ENCODE data around the gene STAP2. TPM values are rescaled to one million over a fixed set of nuclear protein-coding genes. Genes with fewer than 3 reads are reported as not detected.

STAP2 gene
- total RNA-seq, 4 donors from 2014 or later: 1.5 to 2.9 (median 1.8) TPM

GRCh38 chr19:4363571-4364304, 25.1 kb upstream of the STAP2 start:
- TF ChIP-seq CTCF (IDR thresholded peaks at IDR 0.05; ENCODE audit: low read depth): no peak

- no peak for TF ChIP-seq CTCF (IDR thresholded peaks at IDR 0.05; ENCODE audit: low read depth)
Measured at GRCh38 chr19:4362831-4363545, 24.4 kb upstream of the STAP2 start.

GRCh38 chr19:4362101-4362828, 23.6 kb upstream of the STAP2 start:
- TF ChIP-seq CTCF (IDR thresholded peaks at IDR 0.05; ENCODE audit: low read depth): no peak

DNA sequence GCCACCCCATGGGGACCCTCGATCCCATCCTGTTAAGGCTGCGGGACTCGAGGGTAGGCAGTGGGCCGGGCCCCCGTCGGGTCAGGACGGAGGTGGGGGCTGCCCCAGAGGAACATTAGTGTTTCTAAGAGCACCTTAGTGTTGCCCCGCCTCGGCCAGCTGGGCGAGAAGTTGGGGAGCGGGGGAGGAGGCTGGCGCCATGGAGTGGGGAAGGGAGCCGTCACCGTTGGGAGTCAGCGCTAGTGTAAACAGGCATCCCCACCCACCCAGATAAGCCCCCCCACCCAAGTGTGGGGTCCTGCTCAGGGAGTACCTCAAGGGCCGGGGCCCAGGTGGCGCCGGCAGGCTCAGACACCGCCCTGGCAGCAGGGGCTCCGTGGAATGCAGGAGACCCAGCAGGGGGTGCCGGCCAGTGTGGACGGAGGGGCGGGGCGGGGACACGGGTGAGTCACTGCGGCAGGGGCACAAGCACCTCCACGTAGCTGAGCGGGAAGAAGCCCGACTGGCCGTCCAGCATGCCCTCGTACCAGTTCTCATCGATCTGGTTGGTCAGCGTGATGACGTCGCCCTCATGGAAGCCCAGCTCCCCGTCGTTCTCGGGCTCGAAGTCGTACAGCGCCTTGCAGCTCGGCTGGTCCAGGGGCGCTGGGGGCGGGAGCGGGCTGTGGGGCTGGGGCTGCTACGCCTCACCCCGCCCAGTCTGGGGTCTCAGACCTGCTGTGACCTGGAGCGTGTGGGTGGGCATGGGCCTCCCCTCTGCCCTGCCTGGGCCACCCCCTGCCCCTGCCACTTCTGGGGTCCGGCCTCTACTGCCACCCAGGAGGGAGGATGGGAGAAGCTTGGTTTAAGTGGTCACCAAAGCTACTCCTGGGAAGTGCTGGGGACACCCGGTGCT, 22.8 kb upstream of the STAP2 start:
- TF ChIP-seq CTCF (IDR thresholded peaks at IDR 0.05; ENCODE audit: low read depth): no peak

DNA sequence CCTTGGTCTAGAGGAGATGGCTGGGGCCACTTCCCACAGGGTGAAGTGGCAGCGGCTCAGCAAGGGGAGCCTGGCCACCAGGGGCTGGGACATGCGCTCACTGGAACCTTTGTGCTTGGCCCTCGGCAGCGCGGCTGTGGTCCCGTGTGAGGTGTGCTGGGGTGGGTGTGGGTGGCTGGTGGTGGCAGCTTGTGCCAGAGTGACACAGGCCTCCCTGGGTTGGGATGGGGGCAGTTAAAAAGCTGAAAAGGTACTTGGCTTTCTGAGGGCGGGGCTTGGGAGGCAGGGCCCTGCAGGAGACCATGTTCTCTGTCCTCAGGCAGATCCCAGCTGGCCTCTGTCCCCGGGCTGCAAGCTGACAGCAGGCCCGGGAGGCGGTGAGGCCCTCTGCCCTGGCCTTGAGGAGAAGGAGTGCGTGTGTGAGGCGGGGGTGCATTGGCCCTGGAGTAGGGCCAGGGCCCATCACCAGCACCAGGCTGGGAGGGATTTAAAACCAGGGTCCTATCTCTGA, 22.1 kb upstream of the STAP2 start:
- TF ChIP-seq CTCF (IDR thresholded peaks at IDR 0.05; ENCODE audit: low read depth): no peak

- no peak for TF ChIP-seq CTCF (IDR thresholded peaks at IDR 0.05; ENCODE audit: low read depth)
Measured at GRCh38 chr19:4360081-4360569, 21.5 kb upstream of the STAP2 start.
